Stimulated activated CD8-positive, alpha-beta memory T cell treated with anti-CD3 and anti-CD28 coated beads, Interleukin-7, amount 100 ng/mL, for 24 hours (primary cell): ENCODE results near the gene SMC1B.
"Not testable (repeated sequence)": the region's sequence is repeated elsewhere in the genome, so short reads cannot be mapped to it uniquely, and the experiment has no call there.

ENCODE experiments used
- DNase-seq: peaks from one replicate; pipeline ENCODE4 v3.0.0-alpha.2; 2020; ENCODE audit warnings: low read depth

The SMC1B gene

GRCh38 chr22:45341498-45341897 lies 71.9 kb downstream of the SMC1B start:
- no peak for DNase-seq

DNA sequence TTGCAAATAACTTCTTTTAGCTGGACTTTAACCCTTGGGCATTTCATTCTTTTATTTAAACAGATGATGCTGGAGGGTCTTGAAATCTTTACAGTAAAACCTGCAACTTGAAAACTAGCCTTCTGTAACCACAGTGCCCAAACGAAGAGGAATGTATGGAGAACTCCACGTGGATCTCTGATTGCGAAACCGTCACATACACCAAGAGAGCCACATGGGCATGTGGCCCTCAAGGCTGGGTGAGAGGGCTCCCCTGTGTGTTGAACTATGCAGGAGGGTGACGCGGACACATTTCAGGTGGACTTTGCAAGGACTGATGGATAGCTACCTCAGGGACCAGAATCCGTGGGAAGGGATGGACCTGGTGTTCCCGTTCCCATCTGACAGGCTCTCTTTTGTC lies 73.1 kb downstream of the SMC1B start:
- no peak for DNase-seq

GRCh38 chr22:45338795-45339194 lies 74.6 kb downstream of the SMC1B start:
- DNase-seq, result no peak

DNA sequence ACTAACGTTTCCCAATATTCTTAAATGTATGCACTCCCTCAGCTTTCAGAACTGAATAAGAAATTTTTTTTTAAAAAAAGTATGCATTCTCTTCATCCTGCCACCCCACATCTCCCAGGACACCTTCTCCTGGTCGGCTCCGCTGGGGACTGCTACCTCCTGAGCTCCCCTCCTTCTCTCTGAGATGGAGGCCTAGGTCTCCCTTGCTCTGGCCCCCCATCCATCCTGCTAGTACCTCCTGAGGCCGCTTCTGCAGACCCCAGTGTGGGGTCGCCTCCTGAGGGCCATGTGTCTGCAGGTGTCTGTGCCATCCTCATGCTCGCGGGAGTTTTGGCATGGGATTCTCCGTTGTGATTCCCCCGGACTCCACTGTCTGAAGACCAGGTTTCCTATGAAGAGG lies 75.9 kb downstream of the SMC1B start:
- no peak for DNase-seq

DNA sequence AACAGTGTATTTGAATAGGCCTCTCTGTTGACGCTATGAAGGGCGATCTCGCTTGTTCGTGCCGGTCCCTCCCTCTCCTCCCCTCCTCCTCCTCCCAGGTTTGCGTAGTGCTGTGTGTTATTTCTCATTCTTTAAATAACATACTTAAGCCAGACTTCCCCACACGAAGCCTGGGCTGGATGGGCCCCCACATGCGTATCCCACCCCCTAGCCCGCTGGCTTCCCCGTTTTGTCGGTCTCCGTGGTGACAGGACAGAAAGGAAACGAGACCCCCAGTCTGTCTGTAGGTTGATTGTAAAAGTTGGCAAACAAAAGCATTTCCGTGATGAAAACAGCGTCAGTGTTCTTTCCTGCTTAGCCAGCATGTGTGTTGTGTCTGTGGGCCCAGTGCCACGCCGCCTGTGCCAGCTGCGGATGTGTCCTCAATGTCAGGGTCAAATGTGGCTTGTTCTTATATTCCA lies 76.4 kb downstream of the SMC1B start:
- DNase-seq, result no peak

- no peak for DNase-seq
Observed at GRCh38 chr22:45335854-45336522, 77.4 kb downstream of the SMC1B start.

GRCh38 chr22:45335021-45335818 lies 78.2 kb downstream of the SMC1B start:
- DNase-seq, result no peak

DNA sequence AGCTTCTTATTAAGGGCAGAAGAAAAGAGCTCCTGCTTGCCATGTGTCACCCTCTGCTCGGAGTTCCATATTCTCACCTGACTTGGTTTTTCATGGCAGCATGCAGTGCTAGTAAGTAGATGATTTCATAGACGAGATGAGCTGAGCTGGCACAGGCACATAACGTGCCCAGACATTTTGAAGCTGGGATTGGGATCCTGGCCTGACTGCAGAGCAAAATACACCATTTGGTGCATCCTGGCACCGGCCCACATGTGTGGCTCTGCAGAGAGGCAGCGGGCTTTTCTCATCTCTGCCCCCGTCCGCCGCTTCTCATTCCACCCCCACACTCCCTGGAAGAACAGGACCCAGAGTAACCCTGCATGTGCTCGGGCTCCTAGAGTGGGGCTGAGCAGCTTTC lies 78.9 kb downstream of the SMC1B start:
- DNase-seq, result no peak

- no peak for DNase-seq
Observed at GRCh38 chr22:45334068-45334467, 79.3 kb downstream of the SMC1B start.

DNA sequence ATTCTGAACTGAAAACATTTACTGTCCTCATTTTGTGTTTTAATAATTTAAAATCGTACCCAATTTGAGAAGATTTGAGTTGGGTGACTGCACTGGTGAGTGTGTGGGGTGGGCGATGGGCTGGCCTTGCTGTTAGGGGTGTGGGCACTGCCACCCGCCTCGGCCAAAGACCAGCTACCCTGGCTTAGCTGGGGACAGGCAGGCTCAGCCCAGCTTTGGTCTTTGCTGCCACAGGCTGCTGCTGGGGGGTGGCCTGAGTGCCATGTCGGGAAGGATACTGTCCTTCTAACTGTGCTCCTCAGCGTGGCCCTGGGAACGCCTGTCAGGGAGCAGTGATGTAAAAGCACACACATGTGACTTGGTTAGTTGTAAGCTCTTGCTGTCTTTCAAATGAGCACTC lies 81.4 kb downstream of the SMC1B start:
- DNase-seq, result no peak

DNA sequence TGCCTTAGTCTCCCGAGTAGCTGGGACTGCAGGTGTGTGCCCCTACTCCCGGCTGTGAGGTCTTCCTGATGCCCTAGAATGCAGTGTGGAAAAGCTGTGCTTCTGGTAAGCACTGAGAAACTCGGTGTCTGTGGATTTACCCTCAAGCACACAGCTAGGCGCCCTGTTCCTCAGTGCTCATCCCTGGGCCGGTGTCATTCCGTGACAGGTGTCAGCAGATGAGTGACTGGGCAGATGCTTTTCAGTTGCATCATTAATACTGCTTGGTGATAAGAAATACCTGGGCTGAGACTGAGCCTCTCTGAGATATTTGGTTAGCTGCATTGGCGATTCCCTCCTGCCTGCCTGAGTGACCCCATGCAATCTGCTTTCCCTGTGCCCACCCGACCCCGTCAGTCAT lies 81.9 kb downstream of the SMC1B start:
- no peak for DNase-seq

GRCh38 chr22:45330548-45330947 lies 82.9 kb downstream of the SMC1B start:
- no peak for DNase-seq

DNA sequence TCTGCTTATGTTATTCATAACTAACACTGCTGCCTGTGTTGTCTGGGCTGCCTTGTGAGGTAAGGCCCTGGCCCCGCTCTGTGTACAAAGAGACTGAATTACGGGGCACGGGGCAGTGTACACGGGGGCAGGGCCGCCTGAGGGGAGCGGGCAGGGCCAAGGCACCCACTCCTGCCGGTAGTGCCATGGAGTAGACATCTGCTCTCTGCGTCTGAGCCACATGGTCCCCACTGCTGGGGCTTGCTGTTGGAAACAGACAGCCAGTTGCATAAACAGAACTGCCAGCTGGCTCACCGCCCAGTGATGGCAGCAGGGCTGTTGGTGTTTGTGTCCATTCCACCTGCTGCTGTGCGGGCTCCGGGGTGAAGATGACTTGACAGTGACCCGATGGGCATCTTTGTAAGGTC lies 83.9 kb downstream of the SMC1B start:
- DNase-seq, result no peak

DNA sequence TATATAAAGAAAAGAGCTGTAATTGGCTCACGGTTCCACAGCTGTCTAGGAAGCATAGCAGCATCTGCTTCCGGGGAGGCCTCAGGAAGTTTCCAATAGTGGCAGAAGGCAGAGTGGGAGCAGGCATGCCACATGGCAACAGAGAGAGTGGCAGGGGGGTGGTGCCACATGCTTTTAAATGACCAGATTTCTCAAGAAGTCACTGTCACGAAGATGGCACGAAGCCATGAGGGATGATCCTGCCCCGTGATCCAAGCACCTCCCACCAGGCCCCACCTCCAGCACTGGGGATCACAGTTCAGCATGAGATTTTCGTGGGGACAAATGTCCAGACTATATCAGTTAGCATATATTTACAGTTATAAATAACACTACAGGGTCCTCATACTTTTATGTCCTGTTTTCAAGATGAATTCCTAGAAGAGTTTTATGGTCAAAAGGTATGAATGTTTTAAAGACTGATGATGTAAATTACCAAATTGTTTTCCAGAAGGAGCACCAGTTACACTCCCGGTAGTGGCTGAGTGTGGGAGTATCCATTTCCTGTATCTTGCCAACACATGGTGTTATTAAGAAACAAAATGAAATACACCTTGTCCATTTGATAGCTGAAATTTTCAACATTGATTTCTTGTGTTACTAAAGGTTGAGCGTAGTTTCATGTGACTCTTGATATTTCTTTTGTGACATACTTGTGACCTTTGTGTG lies 84.4 kb downstream of the SMC1B start:
- DNase-seq, result no peak

GRCh38 chr22:45328261-45328660 lies 85.1 kb downstream of the SMC1B start:
- DNase-seq, result not testable (repeated sequence)

GRCh38 chr22:45324311-45324711 lies 89.1 kb downstream of the SMC1B start:
- DNase-seq, result no peak

- DNase-seq, result no peak
Observed at GRCh38 chr22:45323695-45324094, 89.7 kb downstream of the SMC1B start.

DNA sequence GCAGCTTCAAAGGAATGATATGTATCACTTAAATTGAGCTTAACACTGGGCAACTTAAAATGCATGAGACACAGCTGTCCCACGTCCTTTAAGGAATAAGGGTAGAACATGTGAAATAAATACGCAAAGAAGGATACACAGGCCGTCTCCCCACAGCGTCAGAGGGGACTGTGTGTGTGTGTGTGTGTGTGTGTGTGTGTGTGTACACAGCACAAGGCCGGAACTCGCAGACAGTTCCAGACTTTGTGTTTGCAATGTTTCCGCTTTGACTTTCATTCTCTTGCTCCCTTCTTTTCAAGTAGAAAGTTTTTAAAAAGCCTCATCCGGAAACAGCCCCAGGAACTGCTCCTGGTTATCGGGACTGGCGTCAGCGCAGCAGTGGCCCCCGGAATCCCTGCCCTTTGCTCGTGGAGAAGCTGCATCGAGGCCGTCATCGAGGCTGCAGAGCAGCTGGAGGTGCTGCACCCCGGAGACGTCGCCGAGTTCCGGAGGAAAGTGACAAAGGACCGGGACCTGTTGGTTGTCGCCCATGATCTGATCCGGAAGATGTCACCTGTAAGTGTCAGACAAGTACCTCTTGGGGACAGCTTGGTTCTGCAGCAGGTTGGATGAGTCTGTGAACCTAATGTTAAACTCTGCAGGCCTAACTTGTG lies 90.4 kb downstream of the SMC1B start:
- no peak for DNase-seq

- DNase-seq, result no peak
Observed at GRCh38 chr22:45321827-45322226, 91.6 kb downstream of the SMC1B start.

GRCh38 chr22:45320357-45320976 lies 92.9 kb downstream of the SMC1B start:
- DNase-seq, result no peak

- no peak for DNase-seq
Observed at GRCh38 chr22:45319324-45319685, 94.1 kb downstream of the SMC1B start.
